K562 (cell line): ENCODE data around the gene WDR47. TPM values are rescaled to one million over a fixed set of nuclear protein-coding genes. Genes with fewer than 3 reads are reported as not detected.

Experiments
- BCOR ChIP-seq: fragments of 450-650 bp; IDR thresholded peaks from 2 replicates; pipeline ENCODE4 v1.6.1; 2016
- BHLHE40 ChIP-seq: IDR thresholded peaks from 2 replicates; pipeline ENCODE4 v1.6.1; 2011; ENCODE audit warnings: low read length, improper control_type of control experiment
- CBFA2T3 ChIP-seq: fragments of 450-650 bp; IDR thresholded peaks from 2 replicates; pipeline ENCODE4 v1.6.1; 2017
- E2F6 ChIP-seq, 2 experiments: IDR thresholded peaks; 2 replicates each; pipeline ENCODE4 v1.6.1; 2011; ENCODE audit warnings: borderline replicate concordance in 1 of 2, control low read depth in 1 of 2, low read depth in 1 of 2, low read length in 1 of 2, mild to moderate bottlenecking in 1 of 2, mixed read lengths in 1 of 2, moderate library complexity in 1 of 2; ENCODE audit not compliant: insufficient read depth in 1 of 2, insufficient read length in 1 of 2, poor library complexity in 1 of 2, severe bottlenecking in 1 of 2; ENCODE audit errors: extremely low read depth in 1 of 2
- ELK1 ChIP-seq: sonication (generic); formaldehyde crosslinking; IDR thresholded peaks from 2 replicates; pipeline ENCODE4 v1.8.1; 2022; ENCODE audit warnings: missing genetic modification reagents
- GATA2 ChIP-seq: sonication (generic); formaldehyde crosslinking; IDR thresholded peaks from 2 replicates; pipeline ENCODE4 v1.4.0; 2020; ENCODE audit warnings: mild to moderate bottlenecking, missing genetic modification reagents
- GTF3C2 ChIP-seq: IDR thresholded peaks from 3 replicates; pipeline ENCODE4 v1.6.1; 2011; ENCODE audit warnings: borderline replicate concordance, mild to moderate bottlenecking, moderate library complexity; ENCODE audit not compliant: insufficient read length; ENCODE audit errors: extremely low read depth
- HDAC2 ChIP-seq: fragments of 450-650 bp; IDR thresholded peaks from 2 replicates; pipeline ENCODE4 v1.6.1; 2016; ENCODE audit warnings: mild to moderate bottlenecking
- HMG20A ChIP-seq: fragments of 450-650 bp; formaldehyde crosslinking; conservative IDR thresholded peaks from 2 replicates; pipeline ENCODE4 v1.4.0; 2020; ENCODE audit warnings: mild to moderate bottlenecking, mixed read lengths
- LARP7 ChIP-seq: fragments of 450-650 bp; IDR thresholded peaks from 2 replicates; pipeline ENCODE4 v1.6.1; 2016
- MAFK ChIP-seq: IDR thresholded peaks from 2 replicates; pipeline ENCODE4 v1.6.1; 2011; ENCODE audit warnings: low read length, improper control_type of control experiment
- MCM3 ChIP-seq: fragments of 450-650 bp; IDR thresholded peaks from 2 replicates; pipeline ENCODE4 v1.6.1; 2016
- MED1 ChIP-seq: sonication (generic); formaldehyde crosslinking; IDR thresholded peaks from 2 replicates; pipeline ENCODE4 v1.8.1; 2023; ENCODE audit warnings: missing genetic modification reagents, borderline replicate concordance
- MIER1 ChIP-seq: fragments of 450-650 bp; IDR thresholded peaks from 2 replicates; pipeline ENCODE4 v1.6.1; 2016; ENCODE audit warnings: antibody characterized with exemption, mild to moderate bottlenecking, low read depth
- MITF ChIP-seq: IDR thresholded peaks from 2 replicates; pipeline ENCODE4 v1.6.1; 2014; ENCODE audit warnings: antibody characterized with exemption
- NBN ChIP-seq: fragments of 450-650 bp; IDR thresholded peaks from 2 replicates; pipeline ENCODE4 v1.6.1; 2016; ENCODE audit warnings: low read depth, mild to moderate bottlenecking
- PCBP1 ChIP-seq: fragments of 200-400 bp; formaldehyde crosslinking; IDR thresholded peaks from 2 replicates; pipeline ENCODE4 v1.6.1; 2018; ENCODE audit warnings: mild to moderate bottlenecking, low read depth, low read length; ENCODE audit not compliant: poor library complexity, severe bottlenecking
- POLR2H ChIP-seq: IDR thresholded peaks from 2 replicates; pipeline ENCODE4 v1.6.1; 2016; ENCODE audit warnings: missing genetic modification characterization, low read depth, mild to moderate bottlenecking, control low read depth, missing compliant biosample characterization, moderate library complexity
- RBM39 ChIP-seq: fragments of 200-400 bp; formaldehyde crosslinking; optimal IDR thresholded peaks from 2 replicates; pipeline ENCODE3; 2018; ENCODE audit warnings: low read depth, low read length
- SMARCA5 ChIP-seq: fragments of 450-650 bp; IDR thresholded peaks from 2 replicates; pipeline ENCODE4 v1.6.1; 2016
- SNIP1 ChIP-seq: fragments of 450-650 bp; IDR thresholded peaks from 2 replicates; pipeline ENCODE4 v1.7.1; 2017; ENCODE audit warnings: low read depth, mild to moderate bottlenecking
- SP1 ChIP-seq: sonication (generic); formaldehyde crosslinking; IDR thresholded peaks from 2 replicates; pipeline ENCODE4 v1.8.1; 2022; ENCODE audit warnings: mild to moderate bottlenecking, missing genetic modification reagents
- SREBF2 ChIP-seq: sonication (generic); formaldehyde crosslinking; IDR thresholded peaks from 2 replicates; pipeline ENCODE4 v1.4.0; 2020; ENCODE audit warnings: mild to moderate bottlenecking, missing genetic modification reagents
- ZNF184 ChIP-seq: sonication (generic); formaldehyde crosslinking; IDR thresholded peaks from 2 replicates; pipeline ENCODE4 v1.5.0; 2020; ENCODE audit warnings: missing genetic modification reagents
- ZSCAN29 ChIP-seq: fragments of 450-650 bp; IDR thresholded peaks from 2 replicates; pipeline ENCODE4 v1.6.1; 2017
- ZZZ3 ChIP-seq: fragments of 450-650 bp; IDR thresholded peaks from 2 replicates; pipeline ENCODE4 v1.6.1; 2016; ENCODE audit warnings: antibody characterized with exemption, mild to moderate bottlenecking, moderate library complexity
- polyA plus RNA-seq, 8 experiments: library from polyadenylated mRNA; depleted of rRNA in 4 of 8; stranded (reverse) in 5 of 8; unstranded in 3 of 8; fragments of >200 nt; fragmentation: Nextera tagmentation in 2 of 8; fragmentation: Illumina TruSeq in 1 of 8; extraction: Ambion mirVana in 2 of 8; extraction: Trizol in 1 of 8; gene quantifications; 2 replicates each; pipeline versions ENCODE4 v1.2.1 to v1.2.3, GENCODE V29; 2011 to 2014; ENCODE audit warnings: inconsistent platforms in 1 of 8, missing spikeins in 1 of 8
- total RNA-seq, 7 experiments: library from RNA; depleted of rRNA in 6 of 7; stranded (reverse); fragments of >200 nt in 6 of 7; fragmentation: Illumina TruSeq in 2 of 7; extraction: Trizol in 2 of 7; gene quantifications; 2 replicates each; pipeline versions ENCODE4 v1.2.1 to v1.2.3, GENCODE V29; 2011 to 2021; ENCODE audit warnings: low replicate concordance in 1 of 7

WDR47 gene
- total and polyA plus RNA-seq, 9 of the 15 experiments (the other 6 are each of a cell fraction or from before 2014, with no cell fraction given), result 1.3 to 10.1 (median 4.9) TPM

GRCh38 chr1:108963052-108963686 lies 78.7 kb downstream of the WDR47 start, which contains the start of gene CLCC1 (continued):
- TF ChIP-seq MAFK, result no peak
- TF ChIP-seq LARP7, result no peak
- no peak for TF ChIP-seq SREBF2 (CRISPR knock-in tag)
- no peak for TF ChIP-seq ZSCAN29
- no peak for TF ChIP-seq MIER1
- TF ChIP-seq MED1 (CRISPR knock-in tag), result 0 out of 2 replicates have a peak, but pooled peaks have one; percentile 71
- TF ChIP-seq SNIP1, result no peak
- no peak for TF ChIP-seq ZNF184 (CRISPR knock-in tag)
- TF ChIP-seq RBM39, result no peak
- no peak for TF ChIP-seq GATA2 (CRISPR knock-in tag)
- TF ChIP-seq BCOR, result no peak
- no peak for TF ChIP-seq MCM3
- TF ChIP-seq BHLHE40, result peak; percentile 67; the same call in 1 of the 2 replicates
- no peak for TF ChIP-seq MITF
- no peak for TF ChIP-seq SMARCA5
- TF ChIP-seq PCBP1, result peak; percentile 91
- TF ChIP-seq E2F6 (IDR thresholded peaks at IDR 0.05; ENCODE audit: borderline replicate concordance in 1 of 2, extremely low read depth in 1 of 2, insufficient read depth in 1 of 2, insufficient read length in 1 of 2, low read depth in 1 of 2, low read length in 1 of 2, poor library complexity in 1 of 2, severe bottlenecking in 1 of 2), result peak; percentile 96
- TF ChIP-seq NBN, result 0 out of 2 replicates have a peak, but pooled peaks have one; percentile 11
- TF ChIP-seq ZZZ3, result no peak
- TF ChIP-seq HDAC2, result no peak
- TF ChIP-seq SP1 (CRISPR knock-in tag), result peak; percentile 72
- peak; percentile 87 for TF ChIP-seq POLR2H (tag)
- no peak for TF ChIP-seq HMG20A (CRISPR knock-in tag)
- TF ChIP-seq CBFA2T3, result no peak
- TF ChIP-seq ELK1 (CRISPR knock-in tag), result no peak
- no peak for TF ChIP-seq GTF3C2
